PC-9 (cell line): ENCODE measurements around the gene ACSL3.

Experiments
- EZH2 ChIP-seq: fragments of 200-600 bp; sonication (generic); IDR thresholded peaks from 2 replicates; pipeline ENCODE4 v1.8.0; 2017; ENCODE audit warnings: antibody characterized with exemption, low read depth
- TF ChIP-seq, protein P1 (sequence below): fragments of 200-600 bp; sonication (generic); conservative IDR thresholded peaks from 2 replicates; pipeline ENCODE4 v1.6.1; 2017; ENCODE audit warnings: mixed run types, antibody characterized with exemption, mild to moderate bottlenecking, moderate library complexity

DNA sequence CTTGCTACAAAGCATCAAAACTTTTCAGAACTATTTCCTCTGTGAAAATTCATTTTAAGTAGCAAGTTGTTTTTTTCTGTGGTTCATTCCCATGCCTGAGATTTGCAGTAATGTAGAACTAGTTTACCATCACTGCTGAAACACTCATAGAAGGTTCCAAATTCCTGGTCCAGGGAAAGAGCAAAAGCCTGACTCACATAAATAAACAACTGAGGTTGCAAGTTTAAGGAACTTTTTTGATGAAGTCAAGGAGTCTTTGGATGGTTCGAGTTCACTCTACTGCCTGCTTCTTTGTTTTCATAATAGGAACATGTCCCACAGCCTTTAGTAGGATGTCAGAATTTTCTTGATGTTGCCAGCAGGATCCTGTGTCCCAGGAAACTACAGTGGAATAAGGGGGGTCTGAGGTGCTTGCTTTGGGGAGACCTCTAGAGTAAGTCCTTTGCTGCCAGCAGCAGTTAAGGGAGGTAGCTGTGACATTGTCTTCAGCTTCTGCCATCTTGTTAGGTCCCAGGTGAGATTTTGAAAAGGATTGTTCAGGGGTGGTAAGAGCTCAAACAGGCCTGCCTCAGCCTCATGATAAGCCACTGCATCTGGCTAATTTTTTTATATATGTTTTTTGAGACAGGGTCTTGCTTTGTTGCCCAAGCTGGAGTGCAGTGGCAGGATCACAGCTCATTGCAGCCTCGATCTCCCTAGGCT, 43.9 kb downstream of the ACSL3 start:
- TF ChIP-seq, protein P1, sequence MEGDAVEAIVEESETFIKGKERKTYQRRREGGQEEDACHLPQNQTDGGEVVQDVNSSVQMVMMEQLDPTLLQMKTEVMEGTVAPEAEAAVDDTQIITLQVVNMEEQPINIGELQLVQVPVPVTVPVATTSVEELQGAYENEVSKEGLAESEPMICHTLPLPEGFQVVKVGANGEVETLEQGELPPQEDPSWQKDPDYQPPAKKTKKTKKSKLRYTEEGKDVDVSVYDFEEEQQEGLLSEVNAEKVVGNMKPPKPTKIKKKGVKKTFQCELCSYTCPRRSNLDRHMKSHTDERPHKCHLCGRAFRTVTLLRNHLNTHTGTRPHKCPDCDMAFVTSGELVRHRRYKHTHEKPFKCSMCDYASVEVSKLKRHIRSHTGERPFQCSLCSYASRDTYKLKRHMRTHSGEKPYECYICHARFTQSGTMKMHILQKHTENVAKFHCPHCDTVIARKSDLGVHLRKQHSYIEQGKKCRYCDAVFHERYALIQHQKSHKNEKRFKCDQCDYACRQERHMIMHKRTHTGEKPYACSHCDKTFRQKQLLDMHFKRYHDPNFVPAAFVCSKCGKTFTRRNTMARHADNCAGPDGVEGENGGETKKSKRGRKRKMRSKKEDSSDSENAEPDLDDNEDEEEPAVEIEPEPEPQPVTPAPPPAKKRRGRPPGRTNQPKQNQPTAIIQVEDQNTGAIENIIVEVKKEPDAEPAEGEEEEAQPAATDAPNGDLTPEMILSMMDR = no peak
- no peak for TF ChIP-seq EZH2
